Natural killer cell (primary cell): Measurements from ENCODE around the gene ANKRD39. TPM values are rescaled to one million over a fixed set of nuclear protein-coding genes. Genes with fewer than 3 reads are reported as not detected.

Source experiments
- ATAC-seq, 3 donors: fragments of 150-1000 bp in 2 of 3; fragments of 200-7000 bp in 1 of 3; cut with Tn5 transposase; 1 replicate in 1 of 3; 2 replicates in 2 of 3; pipeline ENCODE4 v1.10.0; 2021; ENCODE audit warnings: mild to moderate bottlenecking in 2 of 3, moderate library complexity in 2 of 3
- DNase-seq, 2 donors: peaks; one replicate each; pipeline versions ENCODE4 v3.0.0 to v3.0.0-alpha.2; 2013 to 2021; ENCODE audit warnings: mixed read lengths in 1 of 2
- H3K27ac ChIP-seq: one replicate; pipeline ENCODE4 v1.5.1; 2013; ENCODE audit warnings: mild to moderate bottlenecking, low read length
- H3K27me3 ChIP-seq: one replicate; pipeline ENCODE4 v1.6.1; 2013; ENCODE audit warnings: low read length; ENCODE audit not compliant: control insufficient read depth, insufficient read depth
- H3K36me3 ChIP-seq: one replicate; pipeline ENCODE4 v1.6.1; 2013; ENCODE audit warnings: low read length; ENCODE audit not compliant: control insufficient read depth, insufficient read depth
- H3K4me1 ChIP-seq: one replicate; pipeline ENCODE4 v1.6.1; 2013; ENCODE audit warnings: low read length; ENCODE audit not compliant: control insufficient read depth, insufficient read depth
- H3K4me3 ChIP-seq: one replicate; pipeline ENCODE4 v1.5.1; 2013; ENCODE audit warnings: low read length
- H3K9me3 ChIP-seq: one replicate; pipeline ENCODE4 v1.6.1; 2013; ENCODE audit warnings: low read length; ENCODE audit not compliant: control insufficient read depth, insufficient read depth
- H3K27ac Mint-ChIP-seq, 2 donors: one replicate each; pipeline ENCODE4 v1.8.0; 2022; ENCODE audit warnings: mild to moderate bottlenecking in 2 of 2, mixed read lengths in 2 of 2, moderate library complexity in 1 of 2
- H3K27me3 Mint-ChIP-seq, 2 donors: one replicate each; pipeline ENCODE4 v1.8.0; 2022; ENCODE audit warnings: low read depth in 2 of 2, mixed read lengths in 2 of 2
- H3K36me3 Mint-ChIP-seq: one replicate; pipeline ENCODE4 v1.8.0; 2022; ENCODE audit warnings: mixed read lengths
- H3K4me1 Mint-ChIP-seq, 2 donors: one replicate each; pipeline ENCODE4 v1.8.0; 2022; ENCODE audit warnings: mixed read lengths in 2 of 2
- H3K4me3 Mint-ChIP-seq: one replicate; pipeline ENCODE4 v1.8.0; 2022; ENCODE audit warnings: mild to moderate bottlenecking, moderate library complexity, mixed read lengths
- H3K9me3 Mint-ChIP-seq, 2 donors: one replicate each; pipeline ENCODE4 v1.8.0; 2022; ENCODE audit warnings: mixed read lengths in 2 of 2
- CTCF ChIP-seq: fragments of 200-600 bp; IDR thresholded peaks from one replicate; pipeline ENCODE4 v1.8.0; 2022; ENCODE audit warnings: antibody characterized with exemption
- WGBS: methylation state at CpG from one replicate; pipeline ENCODE4 v1.1.7; 2013; ENCODE audit warnings: missing lambda C conversion rate; ENCODE audit not compliant: insufficient coverage; 5-methylcytosine and 5-hydroxymethylcytosine counted together
- intact Hi-C: fragments of 100-400 bp; cut with micrococcal nuclease; formaldehyde crosslinking; loops from one replicate; pipeline ENCODE4 v1.14.2; 2022
- total RNA-seq, 4 donors: library from RNA; stranded (reverse); fragments of 120-200 nt in 1 of 4; gene quantifications; one replicate each; pipeline versions ENCODE4 v1.2.3 to v1.2.4, GENCODE V29; 2013 to 2022

The ANKRD39 gene
- total RNA-seq, 3 donors from 2014 or later (not counting 1 experiment from before 2014, with no cell fraction given) = 15.5 to 22.3 (median 21.6) TPM

GRCh38 chr2:96824079-96824870, 33.5 kb downstream of the ANKRD39 start:
- Histone ChIP-seq H3K4me3 (no peak overlapping the region), H3K36me3 (peaks cover 51% of the 10 kb centered on the region), H3K27me3 (no peaks in the 10 kb centered on the region), H3K4me1 (peaks cover 18% of the 10 kb centered on the region), H3K9me3 (no peaks in the 10 kb centered on the region), H3K27ac (no peak overlapping the region)
- peak overlapping the region in 1 of 2 donors; percentile 9 for H3K27ac Mint-ChIP-seq
- WGBS = 89% methylated on average over 6 of the region's 6 CpGs
- DNase-seq = no peak
- no peak for TF ChIP-seq CTCF
- no peak for ATAC-seq
- intact Hi-C loops = no loop called here
- no peaks in the 10 kb centered on the region for H3K27me3 Mint-ChIP-seq
- H3K4me1 Mint-ChIP-seq = peaks cover 27 to 46% of the 10 kb centered on the region in 2 donors
- H3K4me3 Mint-ChIP-seq = no peak overlapping the region
- no peaks in the 10 kb centered on the region for H3K9me3 Mint-ChIP-seq
- peaks cover 8% of the 10 kb centered on the region for H3K36me3 Mint-ChIP-seq

- intact Hi-C loops = no loop called here
- DNase-seq = no peak
- H3K4me1 ChIP-seq = peaks cover 28% of the 10 kb centered on the region
- 95% methylated on average over 11 of the region's 11 CpGs for WGBS
- no peaks in the 10 kb centered on the region for H3K27me3 ChIP-seq
- no peak overlapping the region for H3K4me3 ChIP-seq
- no peak overlapping the region for H3K27ac Mint-ChIP-seq
- ATAC-seq = no peak
- peaks cover 38 to 49% of the 10 kb centered on the region in 2 donors for H3K4me1 Mint-ChIP-seq
- peaks cover under 1% of the 10 kb centered on the region for H3K36me3 Mint-ChIP-seq
- TF ChIP-seq CTCF = no peak
- no peak overlapping the region for H3K27ac ChIP-seq
- H3K9me3 Mint-ChIP-seq = no peaks in the 10 kb centered on the region
- no peaks in the 10 kb centered on the region for H3K9me3 ChIP-seq
- H3K4me3 Mint-ChIP-seq = no peak overlapping the region
- H3K36me3 ChIP-seq = peaks cover 43% of the 10 kb centered on the region
- H3K27me3 Mint-ChIP-seq = no peaks in the 10 kb centered on the region
Measured at GRCh38 chr2:96823198-96823597, 34.6 kb downstream of the ANKRD39 start.

GRCh38 chr2:96822786-96823185, 35.0 kb downstream of the ANKRD39 start:
- H3K4me3 Mint-ChIP-seq = no peak overlapping the region
- DNase-seq = no peak

More at GRCh38 chr2:96822786-96823185, 35.0 kb downstream of the ANKRD39 start:
- H3K27ac Mint-ChIP-seq = peak overlapping the region in 1 of 2 donors; percentile 24
- Histone ChIP-seq H3K27me3 (no peaks in the 10 kb centered on the region), H3K27ac (no peak overlapping the region), H3K9me3 (no peaks in the 10 kb centered on the region), H3K4me3 (no peak overlapping the region), H3K36me3 (peaks cover 39% of the 10 kb centered on the region), H3K4me1 (peaks cover 32% of the 10 kb centered on the region)
- peaks cover 42 to 51% of the 10 kb centered on the region in 2 donors for H3K4me1 Mint-ChIP-seq
- H3K36me3 Mint-ChIP-seq = no peaks in the 10 kb centered on the region
- intact Hi-C loops = no loop called here
- TF ChIP-seq CTCF = no peak
- ATAC-seq = no peak
- WGBS = 95% methylated on average over 4 of the region's 4 CpGs
- H3K27me3 Mint-ChIP-seq = no peaks in the 10 kb centered on the region
- H3K9me3 Mint-ChIP-seq = no peaks in the 10 kb centered on the region
